Measurements from ENCODE around the gene PBX1. TPM values are rescaled to one million over a fixed set of nuclear protein-coding genes. Genes with fewer than 3 reads are reported as not detected.

PBX1 gene
- total RNA-seq, 2 experiments from 2014 or later: 0.17 TPM

GRCh38 chr1:164813776-164814175 is 254.8 kb downstream of the PBX1 start:
- H3K4me1 Mint-ChIP-seq (ENCODE audit: low read depth): no peaks in the 10 kb centered on the region
- intact Hi-C loops (cut with micrococcal nuclease): no loop called here
- no peak overlapping the region for H3K4me3 Mint-ChIP-seq
- ChIA-PET POLR2A (no interaction called here), CTCF (no interaction called here)
- no peaks in the 10 kb centered on the region for H3K9me3 Mint-ChIP-seq
- no peak for DNase-seq
- H3K27me3 Mint-ChIP-seq: peaks cover 2% of the 10 kb centered on the region
- no peaks in the 10 kb centered on the region for H3K36me3 Mint-ChIP-seq
- no peak overlapping the region for H3K27ac Mint-ChIP-seq

GRCh38 chr1:164821648-164822047 is 262.7 kb downstream of the PBX1 start:
- no peak for DNase-seq
- H3K36me3 Mint-ChIP-seq: no peaks in the 10 kb centered on the region
- intact Hi-C loops (cut with micrococcal nuclease): no loop called here
- ChIA-PET CTCF (no interaction called here), POLR2A (no interaction called here)
- no peaks in the 10 kb centered on the region for H3K4me1 Mint-ChIP-seq (ENCODE audit: low read depth)
- no peaks in the 10 kb centered on the region for H3K9me3 Mint-ChIP-seq
- H3K27ac Mint-ChIP-seq: no peak overlapping the region
- peaks cover 2% of the 10 kb centered on the region for H3K27me3 Mint-ChIP-seq
- H3K4me3 Mint-ChIP-seq: no peak overlapping the region

GRCh38 chr1:164823486-164824279 is 264.7 kb downstream of the PBX1 start:
- no peaks in the 10 kb centered on the region for H3K27me3 Mint-ChIP-seq
- no peak for DNase-seq
- intact Hi-C loops (cut with micrococcal nuclease): no loop called here
- no peak overlapping the region for H3K27ac Mint-ChIP-seq
- ChIA-PET POLR2A (no interaction called here), CTCF (no interaction called here)
- no peaks in the 10 kb centered on the region for H3K4me1 Mint-ChIP-seq (ENCODE audit: low read depth)
- peaks cover 3% of the 10 kb centered on the region for H3K9me3 Mint-ChIP-seq
- H3K36me3 Mint-ChIP-seq: no peaks in the 10 kb centered on the region
- H3K4me3 Mint-ChIP-seq: no peak overlapping the region

- ChIA-PET CTCF (no interaction called here), POLR2A (no interaction called here)
Observed at GRCh38 chr1:164824542-164824941, 265.6 kb downstream of the PBX1 start.

GRCh38 chr1:164830628-164831027 is 271.6 kb downstream of the PBX1 start:
- peaks cover 3% of the 10 kb centered on the region for H3K9me3 Mint-ChIP-seq
- H3K4me1 Mint-ChIP-seq (ENCODE audit: low read depth): no peaks in the 10 kb centered on the region
- H3K27ac Mint-ChIP-seq: no peak overlapping the region
- DNase-seq: no peak
- H3K4me3 Mint-ChIP-seq: no peak overlapping the region
- ChIA-PET POLR2A (no interaction called here), CTCF (no interaction called here)
- intact Hi-C loops (cut with micrococcal nuclease): no loop called here
- H3K36me3 Mint-ChIP-seq: no peaks in the 10 kb centered on the region
- H3K27me3 Mint-ChIP-seq: no peaks in the 10 kb centered on the region

More at GRCh38 chr1:164824542-164824941, 265.6 kb downstream of the PBX1 start:
- DNase-seq: no peak
- intact Hi-C loops (cut with micrococcal nuclease): no loop called here
- Mint-ChIP-seq H3K27me3 (no peaks in the 10 kb centered on the region), H3K4me1 (ENCODE audit: low read depth) (no peaks in the 10 kb centered on the region), H3K4me3 (no peak overlapping the region), H3K36me3 (no peaks in the 10 kb centered on the region), H3K27ac (no peak overlapping the region), H3K9me3 (peaks cover 3% of the 10 kb centered on the region)

GRCh38 chr1:164834641-164835040 is 275.7 kb downstream of the PBX1 start:
- CTCF ChIA-PET: no interaction called here
- no peaks in the 10 kb centered on the region for H3K4me1 Mint-ChIP-seq (ENCODE audit: low read depth)

GRCh38 chr1:164836614-164837018 is 277.6 kb downstream of the PBX1 start:
- no peak for DNase-seq
- Mint-ChIP-seq H3K9me3 (no peaks in the 10 kb centered on the region), H3K27ac (no peak overlapping the region), H3K4me3 (no peak overlapping the region), H3K27me3 (no peaks in the 10 kb centered on the region), H3K4me1 (ENCODE audit: low read depth) (no peaks in the 10 kb centered on the region), H3K36me3 (no peaks in the 10 kb centered on the region)
- POLR2A ChIA-PET: no interaction called here
- intact Hi-C loops (cut with micrococcal nuclease): no loop called here
- CTCF ChIA-PET: no interaction called here

More at GRCh38 chr1:164834641-164835040, 275.7 kb downstream of the PBX1 start:
- Mint-ChIP-seq H3K36me3 (no peaks in the 10 kb centered on the region), H3K27ac (no peak overlapping the region), H3K4me3 (no peak overlapping the region), H3K9me3 (no peaks in the 10 kb centered on the region), H3K27me3 (no peaks in the 10 kb centered on the region)
- POLR2A ChIA-PET: no interaction called here
- no peak for DNase-seq
- intact Hi-C loops (cut with micrococcal nuclease): no loop called here

GRCh38 chr1:164838786-164839185 is 279.8 kb downstream of the PBX1 start:
- H3K4me1 Mint-ChIP-seq (ENCODE audit: low read depth): no peaks in the 10 kb centered on the region
- H3K27ac Mint-ChIP-seq: no peak overlapping the region
- H3K27me3 Mint-ChIP-seq: no peaks in the 10 kb centered on the region
- CTCF ChIA-PET: no interaction called here
- POLR2A ChIA-PET: no interaction called here
- intact Hi-C loops (cut with micrococcal nuclease): no loop called here
- no peaks in the 10 kb centered on the region for H3K9me3 Mint-ChIP-seq
- H3K4me3 Mint-ChIP-seq: no peak overlapping the region
- no peaks in the 10 kb centered on the region for H3K36me3 Mint-ChIP-seq
- no peak for DNase-seq

- ChIA-PET POLR2A (no interaction called here), CTCF (no interaction called here)
- intact Hi-C loops (cut with micrococcal nuclease): no loop called here
- Mint-ChIP-seq H3K9me3 (no peaks in the 10 kb centered on the region), H3K4me1 (ENCODE audit: low read depth) (no peaks in the 10 kb centered on the region), H3K36me3 (no peaks in the 10 kb centered on the region), H3K27me3 (no peaks in the 10 kb centered on the region), H3K4me3 (no peak overlapping the region), H3K27ac (no peak overlapping the region)
- no peak for DNase-seq
Observed at GRCh38 chr1:164840936-164841335, 282.0 kb downstream of the PBX1 start.

GRCh38 chr1:164841702-164842465 is 282.9 kb downstream of the PBX1 start:
- Mint-ChIP-seq H3K4me3 (no peak overlapping the region), H3K36me3 (no peaks in the 10 kb centered on the region), H3K27me3 (no peaks in the 10 kb centered on the region), H3K9me3 (no peaks in the 10 kb centered on the region), H3K4me1 (ENCODE audit: low read depth) (no peaks in the 10 kb centered on the region), H3K27ac (no peak overlapping the region)
- POLR2A ChIA-PET: no interaction called here
- intact Hi-C loops (cut with micrococcal nuclease): no loop called here
- no peak for DNase-seq
- CTCF ChIA-PET: no interaction called here

- CTCF ChIA-PET: no interaction called here
- Mint-ChIP-seq H3K4me1 (ENCODE audit: low read depth) (no peaks in the 10 kb centered on the region), H3K9me3 (no peaks in the 10 kb centered on the region), H3K27me3 (no peaks in the 10 kb centered on the region), H3K36me3 (no peaks in the 10 kb centered on the region), H3K27ac (no peak overlapping the region), H3K4me3 (no peak overlapping the region)
- POLR2A ChIA-PET: no interaction called here
- intact Hi-C loops (cut with micrococcal nuclease): no loop called here
- DNase-seq: no peak
Observed at GRCh38 chr1:164842870-164843269, 283.9 kb downstream of the PBX1 start.

- H3K27ac Mint-ChIP-seq: no peak overlapping the region
- no peaks in the 10 kb centered on the region for H3K27me3 Mint-ChIP-seq
- no peaks in the 10 kb centered on the region for H3K9me3 Mint-ChIP-seq
- no peaks in the 10 kb centered on the region for H3K4me1 Mint-ChIP-seq (ENCODE audit: low read depth)
- DNase-seq: no peak
- CTCF ChIA-PET: no interaction called here
- no peak overlapping the region for H3K4me3 Mint-ChIP-seq
- intact Hi-C loops (cut with micrococcal nuclease): no loop called here
- POLR2A ChIA-PET: no interaction called here
- no peaks in the 10 kb centered on the region for H3K36me3 Mint-ChIP-seq
Observed at GRCh38 chr1:164843743-164844500, 284.9 kb downstream of the PBX1 start.

Data from activated CD4-positive, alpha-beta memory T cell treated with anti-CD3 and anti-CD28 coated beads for 36 hours (primary cell).